HG03064 (cell line): ENCODE measurements around the gene ADGRL3.
"Not testable (repeated sequence)": the region's sequence is repeated elsewhere in the genome, so short reads cannot be mapped to it uniquely, and the experiment has no call there.

Source experiments
- ATAC-seq: cut with Tn5 transposase; IDR thresholded peaks from one replicate; pipeline ENCODE4 v1.9.1; 2021; ENCODE audit warnings: low read depth; ENCODE audit not compliant: unreplicated experiment

Gene ADGRL3

DNA sequence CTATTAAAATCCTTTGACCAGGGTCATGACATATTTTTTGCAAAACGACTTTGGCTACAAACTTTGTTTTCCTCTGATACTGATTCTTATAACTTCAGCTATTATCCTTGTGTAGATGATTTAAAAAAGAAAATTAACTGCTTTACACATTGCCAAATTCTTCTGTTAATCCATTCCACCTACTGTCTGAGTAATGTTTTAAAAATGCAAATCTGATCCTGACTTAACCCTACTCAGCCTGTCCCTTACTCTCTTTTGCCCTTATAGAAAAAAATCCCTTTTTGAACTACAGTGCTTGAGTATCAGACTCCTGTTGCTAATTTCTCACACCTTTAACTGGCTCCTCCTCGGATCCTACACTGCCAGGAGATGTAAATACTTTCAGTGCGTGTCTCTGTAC, 723.1 kb downstream of the ADGRL3 start:
- ATAC-seq: no peak

DNA sequence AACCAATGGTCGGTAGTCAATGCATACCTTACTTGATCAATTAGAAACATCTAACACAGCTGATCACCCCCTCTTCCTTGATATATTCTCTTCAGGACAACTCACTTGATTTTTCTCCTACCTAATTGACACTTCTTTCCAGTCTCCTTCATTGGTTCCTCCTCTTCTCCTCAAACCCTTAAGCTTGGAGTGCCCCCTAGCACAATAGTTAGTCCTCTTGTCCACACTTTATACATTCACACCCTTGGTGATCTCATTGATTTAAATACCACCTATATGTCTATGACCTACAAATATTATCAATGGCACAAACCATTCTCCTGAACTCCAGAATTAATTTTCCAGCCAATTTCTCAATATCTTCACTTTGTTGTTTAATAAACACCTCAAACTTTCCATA, 724.0 kb downstream of the ADGRL3 start:
- ATAC-seq: no peak

DNA sequence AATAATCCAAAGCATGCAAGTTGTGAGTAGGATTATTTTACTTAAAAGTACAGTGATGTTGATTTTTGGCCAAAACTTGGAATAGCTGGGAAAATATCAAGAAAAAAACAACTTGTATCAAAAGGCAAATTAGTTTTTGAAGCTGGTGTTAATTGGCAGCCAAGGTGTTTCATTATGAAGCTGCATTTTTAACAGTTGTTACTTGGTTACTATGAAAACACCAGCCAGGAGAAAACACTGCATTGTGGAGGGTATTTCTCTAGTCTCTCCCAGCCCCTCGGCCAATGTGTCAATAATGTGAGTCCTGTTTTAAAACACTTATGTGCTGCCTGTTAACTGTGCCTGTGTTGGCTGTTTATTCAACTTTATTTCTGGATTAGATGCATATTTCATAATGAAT, 733.4 kb downstream of the ADGRL3 start:
- no peak for ATAC-seq

DNA sequence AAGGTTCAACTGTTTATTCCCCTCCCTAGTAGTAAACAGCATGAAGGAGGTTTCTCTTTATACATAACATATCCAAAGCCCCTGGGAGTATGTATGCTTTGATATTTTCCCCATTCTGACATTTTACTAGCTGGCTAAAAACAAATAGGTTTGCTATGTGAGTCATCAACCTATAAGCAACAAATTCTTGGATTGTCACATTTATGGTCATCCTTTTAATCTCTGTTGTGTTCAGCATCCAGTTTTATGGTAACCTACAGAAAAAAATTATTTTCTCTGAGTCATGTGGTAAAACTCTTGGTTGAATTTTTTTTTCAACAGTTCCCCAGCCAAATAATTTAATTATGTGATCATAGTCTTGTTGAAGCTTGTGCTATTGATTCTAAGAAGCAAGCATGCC, 734.1 kb downstream of the ADGRL3 start:
- ATAC-seq: no peak

DNA sequence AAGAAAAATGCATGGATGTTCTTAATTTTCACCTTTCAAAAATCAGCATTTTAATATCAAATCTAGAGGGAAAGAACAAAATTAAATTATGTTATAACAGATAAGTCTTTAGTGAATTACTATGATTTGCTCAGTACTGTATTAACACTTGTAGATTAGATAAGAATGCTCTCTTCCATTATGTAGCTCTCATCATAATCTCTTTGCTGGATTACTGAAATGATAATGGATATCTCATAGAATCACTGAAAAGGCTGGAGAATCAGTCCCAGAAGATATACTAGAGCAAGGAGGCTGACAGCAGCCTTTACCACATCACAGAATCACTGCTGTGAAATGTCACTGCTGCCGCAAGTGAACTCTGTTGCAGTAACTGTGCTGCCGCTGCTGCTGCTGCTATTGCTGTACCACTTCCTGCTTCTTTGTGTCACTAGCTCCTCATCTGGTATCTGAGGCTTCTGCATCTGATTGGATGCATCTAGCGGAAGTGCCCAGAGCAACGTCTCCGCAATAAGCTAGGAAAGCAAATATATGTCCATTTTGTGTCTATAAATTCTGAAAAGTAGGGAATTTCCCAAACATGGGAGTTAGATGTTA, 738.2 kb downstream of the ADGRL3 start:
- no peak for ATAC-seq

DNA sequence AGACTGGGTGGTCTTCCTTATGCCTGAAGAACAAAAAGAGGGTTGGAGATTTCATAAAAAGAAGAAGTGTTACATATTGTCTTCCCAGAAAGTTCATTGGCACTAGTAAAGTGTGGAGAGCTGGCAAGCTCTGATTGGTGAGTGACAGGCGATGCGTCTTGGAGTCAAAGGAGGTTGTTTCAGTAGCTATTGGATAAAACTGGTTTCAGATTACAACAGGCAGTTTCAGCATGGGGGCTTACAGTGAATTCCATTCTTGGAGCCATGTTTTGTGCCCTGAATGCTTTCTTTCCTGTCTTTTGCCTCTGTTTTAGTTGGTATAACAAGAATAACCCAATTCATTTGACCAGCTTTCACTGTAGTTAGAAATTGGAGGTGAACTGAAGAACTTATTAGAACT, 750.5 kb downstream of the ADGRL3 start:
- ATAC-seq: no peak

DNA sequence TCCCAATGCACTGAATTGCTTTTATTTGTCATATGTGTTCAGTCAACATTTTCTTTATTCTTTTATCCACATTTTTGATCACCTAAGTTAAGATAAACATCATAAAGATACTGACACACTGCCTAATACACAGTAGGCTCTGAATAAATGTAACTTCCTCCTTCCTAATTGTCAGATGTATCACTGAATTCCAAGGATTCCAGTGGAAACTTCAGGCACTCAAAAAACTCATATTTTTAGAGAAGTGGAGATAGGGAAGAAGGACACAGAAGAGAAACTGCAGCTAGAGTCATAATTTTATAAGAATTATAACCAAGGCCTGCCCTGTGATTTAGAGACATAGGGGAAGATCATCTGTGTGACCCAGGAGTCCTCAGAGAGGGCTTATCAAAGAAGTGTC, 753.3 kb downstream of the ADGRL3 start:
- no peak for ATAC-seq

DNA sequence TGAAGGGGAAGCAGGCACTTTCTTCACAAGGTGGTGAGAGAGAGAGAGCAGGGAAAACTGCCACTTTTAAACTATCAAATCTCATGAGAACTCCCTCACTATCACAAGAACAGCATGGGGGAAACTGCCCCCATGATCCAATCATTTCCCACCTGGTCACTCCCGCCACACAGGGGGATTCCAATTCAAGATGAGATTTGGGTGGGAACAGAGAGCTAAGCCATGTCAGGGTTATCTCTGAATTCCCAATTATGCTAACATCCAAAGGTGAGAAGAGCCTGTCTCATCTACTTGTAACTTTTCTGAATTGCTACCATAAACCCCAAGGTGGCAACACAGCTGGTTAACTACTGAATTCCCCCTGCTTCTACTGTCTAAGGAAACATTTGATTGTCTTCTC, 758.5 kb downstream of the ADGRL3 start:
- ATAC-seq: no peak

DNA sequence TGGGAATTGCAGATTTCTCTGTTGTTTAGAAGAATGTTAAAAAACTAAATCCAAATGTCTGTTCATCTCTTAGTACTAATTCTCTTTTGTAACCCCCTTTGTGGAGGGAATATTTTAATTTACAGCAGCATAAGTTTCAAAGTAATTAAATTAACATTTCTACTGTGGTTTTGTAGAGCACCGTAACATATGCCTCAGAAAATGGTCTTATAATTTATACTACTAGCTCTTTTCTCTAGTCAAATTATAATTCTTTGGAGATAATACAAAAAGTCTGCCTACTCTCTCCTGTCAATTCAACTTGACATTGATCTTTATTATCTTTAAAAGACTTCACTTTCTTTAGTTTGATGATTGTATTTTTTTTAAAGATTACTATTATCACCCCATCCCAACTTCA, 759.0 kb downstream of the ADGRL3 start:
- no peak for ATAC-seq

DNA sequence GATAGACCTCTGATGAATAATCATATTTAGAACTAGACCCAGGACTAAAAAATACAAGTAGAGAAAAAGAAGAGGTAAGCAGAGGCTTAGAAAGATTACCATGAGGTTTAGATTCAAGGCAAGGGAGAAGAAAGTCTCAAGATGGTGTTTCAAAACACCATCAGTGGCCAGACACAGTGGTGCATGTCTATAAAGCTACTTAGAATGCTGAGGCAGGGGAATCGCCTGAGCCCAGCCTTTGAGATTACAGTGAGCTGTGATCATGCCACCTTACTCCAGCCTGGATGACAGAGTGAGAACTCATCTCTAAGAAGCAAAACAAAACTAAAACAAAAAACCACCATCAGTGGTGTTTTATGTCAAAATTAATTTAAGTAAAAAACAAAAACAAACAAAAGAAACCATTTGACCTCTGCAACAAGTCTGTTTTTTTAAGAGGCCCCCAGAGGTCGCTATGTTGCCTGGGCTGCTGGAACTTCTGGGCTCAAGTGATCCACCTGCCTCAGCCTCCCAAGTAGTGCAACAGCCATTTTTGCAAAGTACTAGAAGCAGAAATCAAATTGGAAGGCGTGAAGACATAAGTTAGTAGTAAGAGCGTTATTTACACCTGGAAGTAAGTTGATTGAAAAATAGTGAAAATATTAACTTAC, 784.3 kb downstream of the ADGRL3 start:
- ATAC-seq: no peak

DNA sequence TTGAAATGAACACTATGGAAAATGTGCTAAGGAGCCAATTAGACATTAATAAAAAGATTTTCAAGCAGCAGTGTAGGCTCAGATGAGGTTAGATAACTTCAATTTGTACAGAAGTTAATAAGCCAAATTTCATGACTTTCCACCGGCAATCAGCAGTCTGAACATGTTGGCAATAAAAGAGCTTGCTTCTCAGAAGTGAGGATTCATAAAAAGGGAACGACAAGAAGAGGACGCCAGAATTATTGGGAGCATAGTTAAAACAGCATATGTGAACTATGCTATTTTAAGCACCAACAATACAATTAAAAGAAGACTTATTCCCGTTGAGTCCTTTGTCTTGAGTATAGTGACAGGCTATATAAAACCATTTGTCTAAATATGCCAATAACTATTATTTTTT, 785.3 kb downstream of the ADGRL3 start:
- no peak for ATAC-seq

DNA sequence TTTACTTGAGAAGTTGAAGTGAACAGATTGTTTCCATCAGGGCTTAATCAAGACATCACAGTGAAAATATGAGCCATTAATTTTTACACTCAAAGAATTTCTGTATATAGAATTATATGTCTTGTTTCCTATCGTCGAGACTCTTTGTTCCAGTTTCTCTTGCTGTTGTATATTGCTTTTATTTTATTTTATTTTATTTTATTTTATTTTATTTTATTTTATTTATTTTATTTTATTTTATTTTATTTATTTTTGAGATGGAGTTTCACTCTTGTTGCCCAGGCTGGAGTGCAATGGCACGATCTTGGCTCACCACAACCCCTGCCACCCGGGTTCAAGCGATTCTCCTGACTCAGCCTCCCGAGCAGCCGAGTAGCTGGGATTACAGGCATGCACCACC, 786.8 kb downstream of the ADGRL3 start:
- not testable (repeated sequence) for ATAC-seq

DNA sequence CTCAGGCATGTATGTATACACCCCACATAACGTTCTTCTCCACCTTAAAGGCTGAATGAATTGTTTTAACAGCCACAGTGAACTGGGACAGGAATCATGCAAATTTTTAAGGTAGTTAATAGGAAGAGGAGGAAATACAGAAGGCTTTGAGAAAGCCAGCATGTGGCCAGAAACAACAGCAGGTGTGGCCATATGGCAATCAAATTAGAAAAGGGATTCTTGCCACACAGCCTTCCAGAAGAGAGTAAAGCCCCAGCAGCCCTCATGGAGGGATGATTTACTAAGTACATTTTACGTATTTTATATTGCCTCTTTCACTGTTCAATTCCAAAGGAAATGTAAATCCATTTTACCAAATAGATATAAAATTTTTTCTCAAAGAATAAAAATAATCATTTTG, 792.2 kb downstream of the ADGRL3 start:
- ATAC-seq: no peak

DNA sequence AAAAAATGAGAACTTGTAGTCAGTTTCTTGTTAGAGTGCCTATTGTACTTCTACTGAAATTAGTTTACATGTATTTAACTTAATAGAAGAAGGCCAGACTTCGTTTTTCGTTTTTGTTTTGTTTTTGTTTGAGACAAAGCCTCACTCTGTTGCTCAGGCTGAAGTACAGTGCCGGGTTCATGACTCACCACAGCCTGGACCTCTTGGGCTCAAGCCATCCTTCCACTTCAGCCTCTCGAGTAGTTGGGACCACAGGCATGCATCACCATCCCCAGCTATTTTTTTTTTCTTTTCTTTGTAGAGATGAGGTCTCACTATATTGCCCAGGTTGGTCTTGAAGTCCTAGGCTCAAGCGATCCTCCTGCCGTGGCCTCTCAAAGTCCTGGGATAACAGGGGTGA, 793.9 kb downstream of the ADGRL3 start:
- no peak for ATAC-seq

DNA sequence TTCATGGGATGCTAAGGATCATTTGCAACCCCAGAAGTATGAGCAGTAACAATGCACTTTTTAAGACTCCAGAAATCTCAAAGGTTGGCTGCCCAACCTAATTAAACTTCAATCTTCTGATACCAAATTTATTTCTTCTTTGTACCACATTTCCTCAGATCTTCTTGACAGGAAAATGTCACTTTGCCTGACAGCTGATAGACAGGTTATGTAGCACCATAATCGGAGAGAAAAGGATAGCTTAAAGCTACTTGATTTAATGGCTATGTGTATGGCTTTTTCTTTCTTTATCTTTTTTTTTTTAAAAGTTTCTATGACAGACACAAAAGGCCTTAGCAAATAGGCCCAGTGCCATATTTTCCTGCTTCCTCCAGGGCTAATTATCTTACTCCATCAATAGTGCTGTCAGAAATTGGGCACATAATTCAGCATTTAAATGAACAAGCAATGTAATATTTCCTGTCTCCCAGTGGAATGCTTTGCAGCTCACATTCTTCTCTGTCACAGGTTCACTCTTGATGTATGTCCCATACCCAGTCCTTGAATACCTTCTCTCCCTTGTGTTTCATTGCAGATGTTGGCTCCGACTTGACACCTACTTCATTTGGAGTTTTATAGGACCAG, 795.7 kb downstream of the ADGRL3 start:
- ATAC-seq: no peak

DNA sequence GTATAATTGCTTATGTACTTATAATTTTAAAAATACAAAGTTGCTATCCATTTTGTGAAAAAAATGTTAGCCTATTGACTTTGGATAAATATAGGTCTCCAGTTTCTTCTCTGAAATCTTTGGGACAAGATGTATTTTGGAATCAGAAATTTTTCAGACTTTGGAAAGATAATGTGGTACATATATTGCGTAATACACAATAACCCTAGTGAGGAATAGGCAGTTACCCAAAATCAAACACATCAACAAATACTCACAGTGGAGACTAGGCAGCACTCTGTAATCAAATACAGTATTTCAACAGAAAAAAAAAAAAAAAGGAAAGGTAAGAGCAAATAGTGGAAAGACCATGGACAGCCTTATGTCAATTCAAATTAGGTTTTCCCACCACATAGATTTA, 796.8 kb downstream of the ADGRL3 start:
- no peak for ATAC-seq

DNA sequence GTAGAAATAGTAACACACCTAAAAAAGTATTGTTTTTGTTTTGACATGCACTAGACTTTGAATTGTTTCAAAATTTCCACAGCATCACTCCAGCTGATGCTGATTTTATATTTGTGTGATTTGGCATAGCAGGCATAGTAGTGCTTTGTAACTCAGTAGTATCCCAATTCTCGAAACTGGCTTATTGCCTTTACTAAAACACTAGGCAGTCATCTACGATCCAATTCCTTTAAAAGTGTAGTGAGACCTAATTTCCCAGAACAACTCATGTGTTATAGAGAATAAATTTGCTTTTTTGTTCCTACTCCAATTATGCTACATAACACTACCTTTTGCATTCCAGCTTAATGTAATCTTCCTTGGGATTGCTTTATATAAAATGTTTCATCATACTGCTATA, 797.7 kb downstream of the ADGRL3 start:
- no peak for ATAC-seq

DNA sequence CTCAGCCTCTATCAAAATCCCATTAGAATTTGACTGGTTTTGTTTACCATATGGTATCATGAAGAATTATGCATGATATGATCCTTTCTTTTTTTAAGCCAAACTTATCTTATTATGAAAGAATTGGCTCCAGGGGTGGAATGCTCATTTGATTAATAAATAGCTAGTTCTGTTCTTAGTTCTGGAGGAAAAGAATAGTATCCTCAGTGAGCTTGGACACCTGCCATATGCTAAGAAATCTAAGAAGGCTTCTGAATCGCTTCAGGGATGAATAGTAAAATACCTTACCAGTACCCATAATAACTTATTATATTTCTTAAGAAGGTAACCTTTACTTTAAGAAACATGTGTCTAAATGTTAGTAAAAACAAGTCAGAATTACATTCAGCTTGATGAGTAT, 803.6 kb downstream of the ADGRL3 start:
- ATAC-seq: no peak

DNA sequence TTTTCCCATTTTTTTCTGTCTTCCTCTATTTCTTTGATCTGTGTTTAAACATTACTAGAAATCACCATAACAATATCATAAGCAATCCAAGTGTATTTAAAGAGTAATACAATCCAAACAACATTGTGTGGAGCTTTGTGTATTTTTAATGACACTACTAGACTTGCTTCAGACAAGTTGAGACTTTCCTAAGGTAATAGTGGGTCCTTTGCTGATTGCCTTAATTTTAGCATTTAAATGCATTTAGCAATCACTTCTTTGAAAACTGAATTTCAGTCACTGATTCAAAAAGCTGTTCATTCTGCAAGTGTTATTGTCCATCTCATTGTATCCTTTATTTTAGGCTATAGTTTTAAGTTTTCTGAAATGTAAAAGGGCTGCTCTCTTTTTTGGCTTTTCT, 804.8 kb downstream of the ADGRL3 start:
- no peak for ATAC-seq

DNA sequence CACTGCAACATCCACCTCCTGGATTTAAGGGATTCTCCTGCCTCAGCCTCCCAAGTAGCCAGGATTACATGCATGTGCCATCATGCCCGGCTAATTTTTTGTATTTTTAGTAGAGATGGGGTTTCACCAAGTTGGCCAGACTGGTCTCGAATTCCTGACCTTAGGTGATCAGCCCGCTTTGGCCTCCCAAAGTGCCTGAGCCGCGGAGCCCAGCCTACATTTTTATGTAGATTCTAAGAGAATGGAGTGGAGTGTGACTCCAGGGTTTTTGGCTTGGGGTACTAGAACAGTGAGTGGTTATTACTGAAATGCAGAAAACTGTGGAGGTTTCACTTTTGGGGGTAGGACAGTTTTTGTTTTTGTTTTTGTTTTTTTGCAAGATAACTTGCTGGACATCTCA, 806.0 kb downstream of the ADGRL3 start:
- no peak for ATAC-seq

DNA sequence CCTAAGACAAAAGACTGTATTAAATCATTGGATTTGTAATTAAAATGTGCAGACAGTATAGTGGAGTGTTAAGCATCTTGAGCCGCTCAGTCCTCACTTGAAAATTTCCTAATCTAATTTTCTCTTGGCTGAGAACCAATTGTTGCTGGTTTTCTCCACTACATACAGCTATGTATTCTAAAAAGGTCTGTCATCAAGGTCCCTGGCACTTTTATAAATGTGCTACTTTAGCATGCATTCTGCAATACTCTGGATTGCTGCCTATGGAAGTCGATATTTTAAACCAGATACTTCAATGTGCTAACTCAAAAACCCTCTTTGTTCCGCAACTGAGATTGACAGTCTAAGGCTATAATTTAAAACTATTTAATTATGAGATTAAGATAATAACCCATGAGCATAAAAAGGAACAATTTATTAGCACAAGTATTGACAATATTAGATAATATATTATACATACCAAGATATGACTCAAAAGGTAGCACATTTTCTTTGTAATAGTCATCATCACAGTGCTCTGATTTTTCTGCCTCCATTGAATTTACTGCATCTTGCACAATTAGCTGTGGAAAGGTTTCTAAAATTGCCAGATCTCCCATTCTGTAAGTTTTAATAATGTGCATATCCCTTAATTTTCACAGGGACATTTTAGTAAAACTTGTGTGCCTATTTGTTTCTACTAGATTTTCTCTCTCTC, 815.1 kb downstream of the ADGRL3 start:
- ATAC-seq: no peak

DNA sequence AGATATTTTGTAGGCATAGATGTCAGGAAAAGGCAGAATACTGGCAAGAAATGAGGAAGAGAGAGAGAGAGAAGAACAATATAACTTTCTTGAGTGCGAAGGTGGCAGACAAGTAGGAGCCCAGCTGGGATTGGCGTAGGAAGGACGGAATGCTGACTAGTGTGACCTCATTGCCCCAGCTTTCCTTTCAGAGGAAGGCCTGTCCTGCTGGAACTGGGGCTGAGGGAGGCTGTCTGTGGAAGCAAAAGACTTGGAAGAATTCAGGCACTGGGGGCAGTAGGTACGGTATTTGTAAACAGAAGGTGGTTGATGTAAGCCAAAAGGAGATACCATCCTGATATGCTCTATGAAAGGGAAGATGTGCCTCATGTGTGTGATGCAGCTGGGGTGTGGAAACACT, 818.4 kb downstream of the ADGRL3 start:
- ATAC-seq: no peak
